HepG2 (cell line): ENCODE measurements around the gene HOXA7. TPM values are rescaled to one million over a fixed set of nuclear protein-coding genes. Genes with fewer than 3 reads are reported as not detected.

Experiments used
- AKNA ChIP-seq: sonication (generic); formaldehyde crosslinking; IDR thresholded peaks from 2 replicates; pipeline ENCODE4 v1.4.0; 2020; ENCODE audit warnings: missing genetic modification reagents, borderline replicate concordance
- CAMTA2 ChIP-seq: sonication (generic); formaldehyde crosslinking; IDR thresholded peaks from 2 replicates; pipeline ENCODE4 v1.4.0; 2020; ENCODE audit warnings: mild to moderate bottlenecking, missing genetic modification reagents, borderline replicate concordance
- GATAD1 ChIP-seq: IDR thresholded peaks from 2 replicates; pipeline ENCODE4 v1.6.1; 2016; ENCODE audit warnings: missing genetic modification reagents, missing compliant biosample characterization
- HHEX ChIP-seq: IDR thresholded peaks from 2 replicates; pipeline ENCODE4 v1.6.1; 2016; ENCODE audit warnings: control low read depth
- HNF1B ChIP-seq: sonication (generic); formaldehyde crosslinking; IDR thresholded peaks from 2 replicates; pipeline ENCODE4 v1.5.1; 2020; ENCODE audit warnings: mild to moderate bottlenecking, moderate library complexity, missing genetic modification reagents
- MAX ChIP-seq: IDR thresholded peaks from 2 replicates; pipeline ENCODE4 v1.6.1; 2012; ENCODE audit warnings: inconsistent platforms
- MBD4 ChIP-seq: IDR thresholded peaks from 2 replicates; pipeline ENCODE4 v1.6.1; 2012; ENCODE audit warnings: low read length, inconsistent platforms, borderline replicate concordance
- MLLT10 ChIP-seq: sonication (generic); formaldehyde crosslinking; IDR thresholded peaks from 2 replicates; pipeline ENCODE4 v1.4.0; 2020; ENCODE audit warnings: missing genetic modification reagents
- PHF21A ChIP-seq: sonication (generic); formaldehyde crosslinking; IDR thresholded peaks from 2 replicates; pipeline ENCODE4 v1.5.0; 2020; ENCODE audit warnings: mild to moderate bottlenecking, missing genetic modification reagents
- RBM39 ChIP-seq: fragments of 200-400 bp; formaldehyde crosslinking; IDR thresholded peaks from one replicate; pipeline ENCODE4 v1.6.1; 2018; ENCODE audit warnings: antibody characterized with exemption, mild to moderate bottlenecking, low read depth, low read length; ENCODE audit not compliant: poor library complexity, severe bottlenecking
- SOX6 ChIP-seq, 2 experiments: fragments of 450-650 bp in 1 of 2; sonication (generic) in 1 of 2; formaldehyde crosslinking in 1 of 2; IDR thresholded peaks; 2 replicates each; pipeline versions ENCODE4 v1.4.0 to v1.6.1; 2017 to 2020; ENCODE audit warnings: antibody characterized with exemption in 1 of 2, mild to moderate bottlenecking in 1 of 2, missing genetic modification reagents in 1 of 2
- TEAD2 ChIP-seq: sonication (generic); formaldehyde crosslinking; IDR thresholded peaks from 2 replicates; pipeline ENCODE4 v1.9.0; 2021; ENCODE audit warnings: missing genetic modification reagents
- TRAFD1 ChIP-seq: sonication (generic); formaldehyde crosslinking; IDR thresholded peaks from 2 replicates; pipeline ENCODE4 v1.5.1; 2020; ENCODE audit warnings: missing genetic modification reagents, mild to moderate bottlenecking, borderline replicate concordance
- ZIK1 ChIP-seq: sonication (generic); formaldehyde crosslinking; IDR thresholded peaks from 2 replicates; pipeline ENCODE4 v1.5.0; 2020; ENCODE audit warnings: mild to moderate bottlenecking, low read depth, missing genetic modification reagents, borderline replicate concordance
- ZNF740 ChIP-seq: sonication (generic); formaldehyde crosslinking; IDR thresholded peaks from 2 replicates; pipeline ENCODE4 v1.4.0; 2020; ENCODE audit warnings: missing genetic modification reagents
- polyA plus RNA-seq, 8 experiments: library from polyadenylated mRNA; depleted of rRNA in 3 of 8; stranded (reverse) in 7 of 8; unstranded in 1 of 8; fragments of >200 nt; fragmentation: Illumina TruSeq in 4 of 8; extraction: Trizol in 4 of 8; gene quantifications; 2 replicates each; pipeline versions ENCODE4 v1.2.1 to v1.2.3, GENCODE V29; 2011 to 2016; ENCODE audit warnings: low read depth in 4 of 8, missing spikeins in 1 of 8, mixed read lengths in 1 of 8; ENCODE audit not compliant: insufficient read depth in 1 of 8
- total RNA-seq, 5 experiments: library from RNA; depleted of rRNA; stranded (reverse); fragments of >200 nt; fragmentation: Illumina TruSeq; extraction: Trizol; gene quantifications; 2 replicates each; pipeline ENCODE4 v1.2.3, GENCODE V29; 2016; ENCODE audit warnings: low read depth in 1 of 5

The HOXA7 gene
- total and polyA plus RNA-seq, 2 of the 13 experiments (the other 11 are each of a cell fraction or from before 2014, with no cell fraction given): 0.05 TPM; not detected in 1

GRCh38 chr7:27143023-27143949 lies 13.2 kb downstream of the HOXA7 start, which contains the start of gene HOXA5 (continued):
- TF ChIP-seq HNF1B: no peak
- no peak for TF ChIP-seq CAMTA2 (CRISPR knock-in tag)
- TF ChIP-seq ZIK1 (CRISPR knock-in tag): no peak
- no peak for TF ChIP-seq SOX6 (IDR thresholded peaks at IDR 0.05)
- TF ChIP-seq SOX6 (CRISPR knock-in tag; IDR thresholded peaks at IDR 0.05): no peak; the same call in 1 of the 2 replicates
- TF ChIP-seq RBM39: no peak
- TF ChIP-seq MAX: peak; percentile 60
- TF ChIP-seq GATAD1 (CRISPR knock-in tag): no peak
- TF ChIP-seq AKNA (CRISPR knock-in tag): no peak
- 0 out of 2 replicates have a peak, but pooled peaks have one; percentile 65 for TF ChIP-seq ZNF740 (CRISPR knock-in tag)
- TF ChIP-seq PHF21A (CRISPR knock-in tag): peak; percentile 46; the same call in 1 of the 2 replicates
- no peak for TF ChIP-seq TRAFD1
- no peak for TF ChIP-seq HHEX (CRISPR knock-in tag)
- TF ChIP-seq TEAD2 (CRISPR knock-in tag): no peak
- TF ChIP-seq MBD4: no peak
- no peak for TF ChIP-seq MLLT10 (CRISPR knock-in tag)
